TTC549 (cell line): ENCODE data around the gene NUDT4.
A peak's percentile ranks its signal among the peaks of the same experiment; 100 is the strongest.
"Not testable (repeated sequence)": the region's sequence is repeated elsewhere in the genome, so short reads cannot be mapped to it uniquely, and the experiment has no call there.

Experiments
- FAIRE-seq: peaks from 2 replicates; lab custom pipeline; 2012; peaks lifted over from hg19 to GRCh38; lab: Jason Lieb, UNC

The NUDT4 gene

GRCh38 chr12:93402333-93403311 is 24.9 kb downstream of the NUDT4 start:
- no peak for FAIRE-seq

GRCh38 chr12:93403988-93404803 is 26.5 kb downstream of the NUDT4 start:
- FAIRE-seq, result no peak

GRCh38 chr12:93404961-93405849 is 27.5 kb downstream of the NUDT4 start:
- FAIRE-seq, result no peak

GRCh38 chr12:93407054-93407962 is 29.6 kb downstream of the NUDT4 start:
- FAIRE-seq, result no peak

- FAIRE-seq, result no peak
Observed at GRCh38 chr12:93407963-93408283, 30.2 kb downstream of the NUDT4 start.

- no peak for FAIRE-seq
Observed at GRCh38 chr12:93408813-93409212, 31.1 kb downstream of the NUDT4 start.

- FAIRE-seq, result not testable (repeated sequence)
Observed at GRCh38 chr12:93409343-93410187, 31.8 kb downstream of the NUDT4 start.

GRCh38 chr12:93411060-93411459 is 33.3 kb downstream of the NUDT4 start:
- FAIRE-seq, result not testable (repeated sequence)

GRCh38 chr12:93412396-93412795 is 34.7 kb downstream of the NUDT4 start:
- not testable (repeated sequence) for FAIRE-seq

GRCh38 chr12:93413064-93413463 is 35.3 kb downstream of the NUDT4 start:
- FAIRE-seq, result no peak

- FAIRE-seq, result no peak
Observed at GRCh38 chr12:93415723-93416464, 38.2 kb downstream of the NUDT4 start.

- no peak for FAIRE-seq
Observed at GRCh38 chr12:93417967-93418480, 40.3 kb downstream of the NUDT4 start.

GRCh38 chr12:93419388-93420034 is 41.8 kb downstream of the NUDT4 start:
- FAIRE-seq, result peak; percentile 47

- no peak for FAIRE-seq
Observed at GRCh38 chr12:93422050-93422449, 44.3 kb downstream of the NUDT4 start.

GRCh38 chr12:93425736-93426411 is 48.1 kb downstream of the NUDT4 start:
- no peak for FAIRE-seq

GRCh38 chr12:93426412-93426805 is 48.7 kb downstream of the NUDT4 start:
- no peak for FAIRE-seq

GRCh38 chr12:93427779-93428564 is 50.2 kb downstream of the NUDT4 start:
- no peak for FAIRE-seq
